8988T (cell line): Measurements from ENCODE around the gene SGPP2.

Experiments
- DNase-seq: peaks from one replicate; pipeline ENCODE4 v3.0.0; 2011

Gene SGPP2

GRCh38 chr2:222479859-222480258, 55.5 kb downstream of the SGPP2 start:
- DNase-seq: no peak

GRCh38 chr2:222480497-222480896, 56.2 kb downstream of the SGPP2 start:
- no peak for DNase-seq

- DNase-seq: no peak
Measured at GRCh38 chr2:222481941-222482340, 57.6 kb downstream of the SGPP2 start.

DNA sequence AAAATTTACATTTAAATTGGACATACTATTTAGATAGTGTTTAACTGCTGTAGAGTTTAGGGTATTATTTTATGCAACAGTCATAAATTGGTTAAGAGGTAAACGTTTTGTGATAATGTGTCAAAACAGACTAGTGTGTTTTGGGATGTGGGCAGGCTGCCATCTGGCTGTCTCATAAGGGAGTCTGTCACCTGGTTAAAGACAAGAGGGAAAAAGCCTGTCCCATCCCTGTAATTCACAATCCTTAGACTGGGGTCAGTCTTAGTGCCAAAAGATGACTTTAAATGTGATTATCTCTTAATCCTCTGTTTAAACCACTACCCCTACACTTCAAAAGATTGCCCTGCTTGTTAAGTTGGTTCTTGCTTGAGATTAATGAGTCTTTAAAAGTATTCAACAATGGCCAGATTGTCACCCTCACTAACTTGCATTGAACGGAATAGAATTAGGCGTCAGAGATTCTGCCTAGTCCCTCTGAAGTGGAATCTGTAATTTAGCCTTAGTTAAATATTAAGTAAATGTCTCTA, 59.2 kb downstream of the SGPP2 start:
- DNase-seq: no peak

DNA sequence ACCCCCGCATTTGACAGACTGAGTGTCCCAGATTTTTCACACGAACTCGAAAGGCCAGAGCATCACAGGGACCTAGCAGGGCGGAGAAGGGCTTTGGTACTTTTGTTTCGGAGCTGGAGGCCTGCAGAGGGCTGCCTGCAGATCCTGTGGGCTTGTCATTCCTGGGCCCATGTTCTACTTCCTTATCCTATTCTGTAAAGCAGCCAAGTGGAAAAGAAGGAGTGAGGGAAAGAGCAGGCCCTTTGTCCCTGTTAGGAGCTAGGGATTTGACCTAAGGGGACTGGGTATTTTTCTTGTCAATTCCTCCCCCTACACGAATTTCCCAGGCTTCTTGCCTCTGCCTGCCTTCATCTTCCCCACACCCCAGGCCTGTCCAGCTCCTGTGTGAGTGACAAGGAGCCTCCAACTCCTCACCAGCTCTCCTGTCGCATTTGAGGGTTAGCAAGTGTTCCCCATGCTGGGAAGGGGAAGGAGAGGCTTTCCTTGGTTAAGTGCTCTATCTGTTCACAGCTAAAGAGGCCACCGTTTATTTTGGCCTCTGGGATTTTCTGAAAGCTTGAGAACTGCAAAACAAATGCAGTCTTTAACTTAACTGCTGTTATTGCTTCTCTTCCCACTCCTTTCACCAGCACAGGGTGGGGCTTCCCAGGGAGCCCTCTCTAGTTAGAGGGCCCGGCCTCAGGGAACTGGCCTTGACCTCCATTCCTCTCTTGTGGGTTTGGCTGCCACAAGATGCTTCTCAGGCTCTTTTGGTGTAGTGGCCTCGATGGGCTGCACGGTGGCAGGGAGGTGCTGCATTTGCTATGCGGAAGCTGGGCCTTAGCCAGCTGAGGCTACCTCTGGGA, 61.2 kb downstream of the SGPP2 start:
- no peak for DNase-seq

GRCh38 chr2:222490131-222490530, 65.8 kb downstream of the SGPP2 start:
- no peak for DNase-seq

DNA sequence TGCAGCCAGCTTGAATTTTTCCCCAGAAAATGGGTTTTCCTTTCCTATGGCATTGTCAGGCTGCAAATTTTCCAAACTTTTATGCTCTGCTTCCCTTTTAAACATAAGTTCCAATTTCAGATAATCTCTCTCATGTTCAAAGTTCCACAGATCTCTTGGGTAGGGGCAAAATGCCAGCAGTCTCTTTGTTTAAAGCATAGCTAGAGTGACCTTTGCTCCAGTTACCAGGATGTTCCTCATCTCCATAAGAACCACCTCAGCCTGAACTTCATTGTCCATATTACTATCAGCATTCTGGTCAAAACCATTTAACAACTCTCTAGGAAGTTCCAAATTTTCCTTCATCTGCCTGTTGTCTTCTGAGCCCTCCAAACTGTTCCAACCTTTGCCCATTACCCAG, 68.3 kb downstream of the SGPP2 start:
- DNase-seq: no peak

DNA sequence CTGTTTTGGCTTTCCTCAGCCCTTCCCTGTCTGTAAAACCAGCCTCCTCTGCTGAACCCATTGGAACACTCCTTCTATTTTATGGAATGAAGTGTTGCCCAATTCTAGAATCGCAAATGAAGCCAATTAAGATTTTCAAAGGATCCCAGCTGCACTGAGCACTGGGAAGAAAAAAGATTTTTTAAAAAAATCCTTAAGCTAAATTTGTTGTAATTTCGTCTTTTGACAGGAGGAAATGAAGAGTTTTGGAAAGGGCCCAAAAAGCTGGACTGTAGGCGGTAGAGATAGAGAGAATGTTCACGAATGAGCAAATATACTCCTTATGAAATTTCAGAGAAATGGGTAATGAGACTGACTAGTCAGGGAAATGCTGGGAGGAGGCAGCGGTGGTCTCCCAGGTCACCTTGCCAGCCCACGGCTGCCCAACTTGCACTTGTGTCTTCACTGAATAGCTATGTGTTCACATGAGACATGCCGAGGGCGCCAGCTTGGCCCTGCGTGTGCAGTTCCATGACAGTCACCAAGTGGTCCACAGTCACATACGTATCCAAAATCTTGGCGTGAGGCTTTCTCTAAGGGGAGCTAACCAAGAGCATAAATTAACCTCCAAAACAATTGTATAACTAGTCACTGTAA, 69.9 kb downstream of the SGPP2 start:
- no peak for DNase-seq

- no peak for DNase-seq
Measured at GRCh38 chr2:222495388-222495787, 71.0 kb downstream of the SGPP2 start.

GRCh38 chr2:222499226-222499625, 74.9 kb downstream of the SGPP2 start:
- no peak for DNase-seq

DNA sequence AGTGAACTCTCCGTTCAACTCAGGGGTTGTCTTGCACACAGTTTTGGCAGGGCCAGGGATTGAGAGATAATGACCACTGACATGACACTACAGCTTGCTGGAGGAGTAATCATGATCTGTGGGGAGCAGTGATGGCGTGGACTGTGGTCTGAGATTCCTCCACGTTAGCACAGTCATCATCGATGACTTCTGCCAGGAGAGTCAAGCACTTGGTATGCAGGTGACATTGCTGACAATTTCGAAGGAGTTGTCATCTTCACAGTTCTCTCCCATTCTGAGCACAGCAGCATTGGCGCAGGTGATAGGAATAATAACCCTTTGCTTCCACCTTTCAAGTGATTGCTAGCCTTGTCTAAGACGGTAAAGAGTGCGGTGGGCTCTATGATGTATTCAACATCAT, 79.8 kb downstream of the SGPP2 start:
- DNase-seq: no peak

- no peak for DNase-seq
Measured at GRCh38 chr2:222504719-222505118, 80.4 kb downstream of the SGPP2 start.

GRCh38 chr2:222506230-222506935, 82.0 kb downstream of the SGPP2 start:
- DNase-seq: no peak

- no peak for DNase-seq
Measured at GRCh38 chr2:222514901-222515300, 90.6 kb downstream of the SGPP2 start.

GRCh38 chr2:222518570-222519381, 94.4 kb downstream of the SGPP2 start:
- DNase-seq: no peak

- no peak for DNase-seq
Measured at GRCh38 chr2:222521099-222521498, 96.8 kb downstream of the SGPP2 start.

DNA sequence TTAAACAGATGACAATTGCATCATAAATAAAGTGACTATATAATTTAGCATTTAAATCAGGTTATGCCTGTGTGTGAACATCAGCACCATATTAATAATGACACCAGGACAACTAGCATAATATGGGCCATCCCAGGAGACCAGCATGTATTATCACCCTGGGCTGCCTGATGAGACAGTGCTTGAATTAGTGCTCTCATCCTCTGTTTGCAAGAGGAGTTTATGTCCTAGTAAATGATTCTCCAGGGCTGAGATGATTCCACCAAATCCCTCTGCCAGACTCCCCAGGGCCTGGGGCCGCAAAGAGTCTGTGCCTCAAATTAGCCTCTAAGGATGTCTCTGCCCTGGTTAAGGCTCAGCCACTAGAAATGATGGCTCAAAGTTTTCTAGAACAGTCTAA, 97.7 kb downstream of the SGPP2 start:
- DNase-seq: no peak

DNA sequence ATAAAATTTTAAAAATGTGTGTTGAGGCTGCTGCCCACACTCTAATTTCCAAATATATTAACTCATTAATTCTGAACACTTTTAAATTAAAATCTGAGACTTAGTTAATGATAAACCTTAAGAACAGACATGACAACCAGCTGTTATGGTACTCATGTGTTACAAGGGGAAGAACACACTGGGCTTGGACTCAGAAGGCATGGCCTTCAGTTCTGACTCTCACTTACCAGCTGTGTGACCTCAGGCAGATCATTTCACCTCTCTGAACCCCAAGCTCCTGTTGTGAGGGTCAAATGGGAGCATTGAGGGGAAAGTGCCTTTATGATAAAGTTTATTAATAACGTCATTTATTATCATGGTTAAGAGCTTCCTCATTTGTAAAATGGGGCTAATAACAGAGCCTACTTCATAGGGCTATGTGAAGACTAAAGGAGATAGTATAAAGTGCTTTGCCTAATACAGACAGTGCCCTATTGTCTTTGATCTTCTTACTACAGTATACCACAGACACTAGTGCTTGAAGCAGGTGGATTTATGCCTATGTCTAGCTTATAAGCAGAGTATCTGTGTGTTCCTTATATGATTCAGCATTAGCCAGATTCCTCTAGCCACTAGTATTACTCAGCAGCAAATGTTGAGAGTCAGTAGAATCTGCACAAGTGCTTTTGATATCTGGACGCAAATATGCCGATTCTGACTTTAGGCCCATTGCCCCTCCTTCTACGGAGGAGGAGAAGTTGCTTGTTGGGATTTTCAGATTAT, 99.6 kb downstream of the SGPP2 start:
- DNase-seq: no peak

DNA sequence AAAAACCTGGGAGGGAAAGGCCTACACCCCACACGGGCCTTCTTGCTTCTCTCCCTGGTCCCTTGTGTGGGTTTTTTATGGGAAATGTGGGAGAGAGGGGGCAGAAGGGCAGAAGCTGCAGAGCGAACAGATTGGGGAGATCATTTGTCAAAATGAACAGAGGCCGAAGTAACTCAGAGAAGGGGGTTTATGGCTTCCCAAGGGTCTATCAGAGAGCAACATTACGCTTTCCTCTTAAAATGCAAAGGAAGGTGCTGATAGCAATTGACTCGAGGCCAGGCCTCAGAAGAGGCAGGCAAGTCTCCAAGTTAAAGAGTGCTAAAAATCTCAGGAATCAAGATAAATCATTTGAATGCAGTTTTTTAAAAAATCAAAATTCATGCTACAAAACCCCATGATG, 101.5 kb downstream of the SGPP2 start:
- no peak for DNase-seq

DNA sequence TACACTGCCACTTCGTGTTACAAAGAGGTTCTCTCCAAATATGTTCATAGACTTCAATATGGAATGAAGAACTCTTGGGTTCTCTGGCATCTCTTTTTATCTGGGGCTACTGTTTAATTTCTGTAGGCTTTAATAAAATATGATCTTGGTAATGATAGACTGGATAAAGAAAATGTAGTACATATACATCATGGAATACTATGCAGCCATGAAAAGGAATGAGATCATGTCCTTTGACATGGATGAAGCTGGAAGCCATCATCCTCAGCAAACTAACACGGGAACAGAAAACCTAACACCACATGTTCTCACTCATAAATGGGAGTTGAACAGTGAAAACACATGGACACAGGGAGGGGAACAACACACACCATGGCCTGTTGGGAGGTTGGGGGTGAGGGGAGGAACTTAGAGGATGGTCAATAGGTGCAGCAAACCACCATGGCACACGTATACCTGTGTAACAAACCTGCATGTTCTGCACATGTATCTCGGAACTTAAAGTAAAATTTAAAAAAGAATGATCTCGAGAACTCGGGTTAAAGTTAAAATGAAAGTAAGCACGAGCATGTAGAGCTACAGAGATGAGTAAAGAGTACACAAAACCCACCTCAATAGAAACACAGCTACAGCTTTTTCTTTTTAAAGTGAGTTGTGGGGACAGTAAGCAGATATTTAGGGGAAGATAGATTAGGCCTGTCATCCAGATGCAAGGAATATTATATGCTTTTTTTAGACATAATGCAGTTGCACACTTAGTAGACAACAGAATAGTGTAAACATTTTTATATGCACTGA, 102.3 kb downstream of the SGPP2 start:
- DNase-seq: no peak

GRCh38 chr2:222532315-222532714, 108.0 kb downstream of the SGPP2 start:
- no peak for DNase-seq
